Left ventricle myocardium superior (tissue), 1 donor: ENCODE results near the gene CMC4. TPM values are rescaled to one million over a fixed set of nuclear protein-coding genes. Genes with fewer than 3 reads are reported as not detected.

Source experiments
- ATAC-seq: fragments of 200-7000 bp; cut with Tn5 transposase; one replicate; pipeline ENCODE4 v1.9.1; 2020; ENCODE audit warnings: mild to moderate bottlenecking, moderate library complexity
- DNase-seq: peaks from one replicate; pipeline ENCODE4 v3.0.0-alpha.2; 2020
- intact Hi-C: fragments of 100-400 bp; cut with micrococcal nuclease; formaldehyde crosslinking; loops from one replicate; pipeline ENCODE4 v1.11.0; 2022
- total RNA-seq: library from RNA; stranded (reverse); fragmentation: NEBNext Ultra II Directional; extraction: Animal tissue kit (Norgen Biotek cat#: 25700); gene quantifications from one replicate; pipeline ENCODE4 v1.2.1, GENCODE V29; 2021
- donor health status: DM: no; HTN: yes; CAD: no; lungs with severe emphysema.

The CMC4 gene
- total RNA-seq, 1 donor from 2014 or later: 28.8 TPM

GRCh38 chrX:155020591-155020990, 50.3 kb downstream of the CMC4 start:
- DNase-seq (no peak), ATAC-seq (no peak)
- intact Hi-C loops: no loop called here

Other genes with a start within 250 kb of the CMC4 start
- not detected for gene SMIM9, start 236.5 kb downstream of the CMC4 start, total RNA-seq
- 30.6 TPM for gene F8A1, start 184.8 kb downstream of the CMC4 start, total RNA-seq
- 49.4 TPM for gene F8, start 48.4 kb downstream of the CMC4 start, total RNA-seq
- 389 TPM for gene FUNDC2, start 44.3 kb downstream of the CMC4 start, total RNA-seq
- gene MTCP1, start within 50 bp of the CMC4 start, total RNA-seq: 51.6 TPM
- 13.9 TPM for gene BRCC3, start 372 bp upstream of the CMC4 start, total RNA-seq
- gene VBP1, start 145.3 kb upstream of the CMC4 start, total RNA-seq: 68.6 TPM
- not detected for gene RAB39B, start 193.4 kb upstream of the CMC4 start, total RNA-seq